ENCODE data around the gene GLIS1. TPM values are rescaled to one million over a fixed set of nuclear protein-coding genes. Genes with fewer than 3 reads are reported as not detected.

GLIS1 gene
- total RNA-seq, 2 donors from 2014 or later = 0.20 to 0.22 TPM

DNA sequence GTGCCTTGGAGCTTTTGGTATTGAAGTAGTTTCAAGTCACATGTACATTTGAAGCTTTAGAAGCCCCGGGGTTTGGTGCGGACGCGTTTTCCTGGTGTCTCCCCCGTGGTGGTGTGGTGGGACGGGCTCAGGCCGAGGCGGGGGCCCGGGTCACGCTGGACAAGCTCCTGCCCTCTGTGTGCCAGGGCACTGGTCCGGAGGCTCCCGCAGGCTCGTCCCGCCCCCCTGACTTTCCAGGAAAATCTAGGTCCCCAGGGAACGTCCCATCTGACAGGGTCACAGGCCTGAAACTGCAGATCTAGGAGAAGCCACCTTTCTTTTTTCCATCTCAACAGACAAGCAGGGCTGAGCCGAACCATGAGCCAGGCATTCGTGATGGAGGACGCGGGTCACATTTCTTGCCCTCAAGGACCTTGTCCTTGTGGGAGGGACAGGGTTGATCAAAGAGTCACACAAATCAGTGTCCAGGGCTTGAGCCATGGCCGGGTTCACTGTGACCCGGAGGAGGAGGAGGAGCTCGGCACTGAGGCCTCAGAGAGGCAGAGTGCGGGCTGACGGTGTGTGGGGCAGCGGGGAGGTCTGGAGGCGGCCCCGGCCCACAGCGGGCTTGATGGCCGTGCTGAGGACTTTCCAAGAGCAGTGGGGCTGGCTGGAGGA lies 278.2 kb downstream of the GLIS1 start:
- peak; percentile 38 for DNase-seq (ENCODE audit: low spot score)
- H3K4me3 ChIP-seq = no peak overlapping the region
- TF ChIP-seq, protein P1, sequence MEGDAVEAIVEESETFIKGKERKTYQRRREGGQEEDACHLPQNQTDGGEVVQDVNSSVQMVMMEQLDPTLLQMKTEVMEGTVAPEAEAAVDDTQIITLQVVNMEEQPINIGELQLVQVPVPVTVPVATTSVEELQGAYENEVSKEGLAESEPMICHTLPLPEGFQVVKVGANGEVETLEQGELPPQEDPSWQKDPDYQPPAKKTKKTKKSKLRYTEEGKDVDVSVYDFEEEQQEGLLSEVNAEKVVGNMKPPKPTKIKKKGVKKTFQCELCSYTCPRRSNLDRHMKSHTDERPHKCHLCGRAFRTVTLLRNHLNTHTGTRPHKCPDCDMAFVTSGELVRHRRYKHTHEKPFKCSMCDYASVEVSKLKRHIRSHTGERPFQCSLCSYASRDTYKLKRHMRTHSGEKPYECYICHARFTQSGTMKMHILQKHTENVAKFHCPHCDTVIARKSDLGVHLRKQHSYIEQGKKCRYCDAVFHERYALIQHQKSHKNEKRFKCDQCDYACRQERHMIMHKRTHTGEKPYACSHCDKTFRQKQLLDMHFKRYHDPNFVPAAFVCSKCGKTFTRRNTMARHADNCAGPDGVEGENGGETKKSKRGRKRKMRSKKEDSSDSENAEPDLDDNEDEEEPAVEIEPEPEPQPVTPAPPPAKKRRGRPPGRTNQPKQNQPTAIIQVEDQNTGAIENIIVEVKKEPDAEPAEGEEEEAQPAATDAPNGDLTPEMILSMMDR (IDR thresholded peaks at IDR 0.05) = no peak

DNA sequence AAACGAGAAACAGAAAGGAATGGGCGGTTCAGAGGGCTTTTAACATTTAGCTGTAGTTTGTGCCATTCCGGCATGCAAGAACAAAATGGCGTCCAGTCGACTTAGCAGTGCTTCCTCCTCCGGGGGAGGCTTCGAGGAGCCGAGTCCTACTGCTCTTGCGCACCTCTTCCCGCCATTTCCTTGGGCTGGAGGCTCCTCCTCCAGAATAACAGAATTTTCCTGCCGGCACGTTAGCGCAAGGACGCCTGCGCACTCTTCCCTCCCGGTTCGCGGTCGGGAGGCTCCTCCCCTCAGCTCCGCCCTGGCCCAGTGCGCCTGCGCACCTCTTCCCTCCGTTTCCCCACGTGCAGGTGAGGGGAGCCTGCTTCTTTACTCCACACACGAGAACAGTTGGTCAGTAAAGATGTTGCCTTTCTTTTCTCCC lies 278.7 kb downstream of the GLIS1 start:
- Histone ChIP-seq H3K4me1 (no peaks in the 10 kb centered on the region), H3K4me3 (no peak overlapping the region), H3K27me3 (no peaks in the 10 kb centered on the region), H3K36me3 (no peaks in the 10 kb centered on the region), H3K27ac (no peak overlapping the region), H3K9me3 (no peaks in the 10 kb centered on the region)
- TF ChIP-seq, protein P1 (IDR thresholded peaks at IDR 0.05) = no peak
- no peak for DNase-seq (ENCODE audit: low spot score)

More for the DNA sequence above, 278.2 kb downstream of the GLIS1 start:
- no peak overlapping the region for H3K27ac ChIP-seq
- H3K4me1 ChIP-seq = no peaks in the 10 kb centered on the region
- no peaks in the 10 kb centered on the region for H3K27me3 ChIP-seq
- no peaks in the 10 kb centered on the region for H3K36me3 ChIP-seq
- H3K9me3 ChIP-seq = no peaks in the 10 kb centered on the region

DNA sequence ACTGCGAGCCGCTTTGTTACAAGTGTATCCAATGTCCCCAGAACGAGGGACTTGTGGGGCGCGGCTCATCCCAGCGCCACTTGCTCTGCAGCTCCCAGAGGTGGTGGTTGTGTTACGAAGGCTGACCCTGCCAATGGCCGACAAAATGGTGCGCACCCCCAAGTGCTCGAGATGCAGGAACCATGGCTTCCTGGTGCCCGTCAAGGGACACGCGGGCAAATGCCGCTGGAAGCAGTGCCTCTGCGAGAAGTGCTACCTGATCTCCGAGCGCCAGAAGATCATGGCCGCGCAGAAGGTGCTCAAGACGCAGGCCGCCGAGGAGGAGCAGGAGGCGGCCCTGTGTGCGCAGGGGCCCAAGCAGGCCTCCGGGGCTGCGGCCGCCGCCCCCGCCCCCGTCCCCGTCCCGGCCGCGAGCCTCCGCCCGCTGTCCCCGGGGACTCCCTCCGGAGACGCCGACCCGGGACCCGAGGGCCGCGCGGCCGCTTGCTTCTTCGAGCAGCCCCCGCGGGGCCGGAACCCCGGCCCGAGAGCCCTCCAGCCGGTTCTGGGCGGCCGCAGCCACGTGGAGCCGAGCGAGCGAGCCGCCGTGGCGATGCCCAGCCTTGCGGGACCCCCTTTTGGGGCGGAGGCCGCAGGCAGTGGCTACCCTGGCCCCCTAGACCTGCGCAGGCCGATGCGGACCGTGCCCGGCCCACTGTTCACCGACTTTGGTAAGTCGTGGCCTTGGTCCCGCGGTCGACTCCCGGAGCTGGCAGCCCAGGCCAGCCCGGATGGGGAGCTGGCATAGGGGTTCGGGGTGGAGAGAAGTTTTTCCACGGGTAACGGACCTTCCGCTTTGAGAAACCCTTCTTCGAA lies 279.4 kb downstream of the GLIS1 start, which contains the start of gene DMRTB1:
DMRTB1 (plus strand) TSS at position 79 of the 855 bp plus-strand sequence; CDS start at position 134, 55 bp downstream.
- Histone ChIP-seq H3K27me3 (no peaks in the 10 kb centered on the region), H3K4me1 (no peaks in the 10 kb centered on the region), H3K9me3 (no peaks in the 10 kb centered on the region), H3K36me3 (no peaks in the 10 kb centered on the region), H3K27ac (no peak within 1 kb of the TSS), H3K4me3 (no peak within 1 kb of the TSS)
- TF ChIP-seq, protein P1 (IDR thresholded peaks at IDR 0.05) = no peak
- DNase-seq (ENCODE audit: low spot score) = peak; percentile 28

DNA sequence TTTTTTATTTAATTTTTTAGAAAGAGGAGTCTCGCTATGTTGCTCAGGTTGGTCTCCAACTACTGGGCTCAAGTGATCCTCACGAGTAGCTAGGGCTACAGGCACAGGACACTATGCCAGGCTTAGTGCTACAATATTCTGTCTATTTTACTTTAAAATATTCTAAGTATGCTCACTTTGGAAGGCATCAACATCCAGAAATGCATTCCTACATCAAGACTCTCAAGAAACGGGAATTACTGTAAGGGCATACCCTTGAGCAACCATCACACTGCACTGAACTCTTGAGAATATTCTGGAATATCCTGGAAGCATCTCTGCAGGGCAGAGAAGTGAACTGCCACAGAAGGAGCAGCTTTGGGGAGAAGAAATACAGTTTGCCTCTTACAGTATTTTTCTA lies 280.3 kb downstream of the GLIS1 start:
- TF ChIP-seq, protein P1 (IDR thresholded peaks at IDR 0.05) = no peak
- DNase-seq (ENCODE audit: low spot score) = peak; percentile 11
- Histone ChIP-seq H3K9me3 (no peaks in the 10 kb centered on the region), H3K36me3 (no peaks in the 10 kb centered on the region), H3K27me3 (no peaks in the 10 kb centered on the region), H3K4me3 (no peak overlapping the region), H3K4me1 (no peaks in the 10 kb centered on the region), H3K27ac (no peak overlapping the region)

Other genes starting within 250 kb of the GLIS1 start
- gene NDC1, start 99.1 kb upstream of the GLIS1 start, total RNA-seq = 1 to 10 TPM; 6.4 TPM
- 10 to 100 TPM; 14.1 to 17.5 TPM for gene YIPF1, start 150.6 kb upstream of the GLIS1 start, total RNA-seq
- gene DIO1, start 155.0 kb upstream of the GLIS1 start, total RNA-seq = not detected
- gene IFT25, start 206.5 kb upstream of the GLIS1 start, total RNA-seq = 10 to 100 TPM in 1 of 2 donors, 1 to 10 TPM in 1; 6.5 to 10.1 TPM
- gene LRRC42, start 207.2 kb upstream of the GLIS1 start, total RNA-seq = 10 to 100 TPM; 10.5 to 10.6 TPM